Measurements from ENCODE around the gene GUCY2C.

The GUCY2C gene

GRCh38 chr12:14605401-14605989 lies 90.9 kb downstream of the GUCY2C start:
- TF ChIP-seq CTCF (IDR thresholded peaks at IDR 0.05; ENCODE audit: control insufficient read depth, extremely low read depth, insufficient read depth): no peak
- DNase-seq (ENCODE audit: low read depth): no peak
- H3K4me3 ChIP-seq (ENCODE audit: low read depth, low read length): no peak overlapping the region

- no peak for DNase-seq (ENCODE audit: low read depth)
Measured at GRCh38 chr12:14601692-14602478, 94.5 kb downstream of the GUCY2C start.

GRCh38 chr12:14597480-14597879 lies 98.9 kb downstream of the GUCY2C start:
- no peak for TF ChIP-seq CTCF (IDR thresholded peaks at IDR 0.05; ENCODE audit: control insufficient read depth, extremely low read depth, insufficient read depth)
- DNase-seq (ENCODE audit: low read depth): no peak
- H3K4me3 ChIP-seq (ENCODE audit: low read depth, low read length): no peak overlapping the region

More at GRCh38 chr12:14601692-14602478, 94.5 kb downstream of the GUCY2C start:
- no peak overlapping the region for H3K4me3 ChIP-seq (ENCODE audit: low read depth, low read length)
- no peak for TF ChIP-seq CTCF (IDR thresholded peaks at IDR 0.05; ENCODE audit: control insufficient read depth, extremely low read depth, insufficient read depth)

- TF ChIP-seq CTCF (IDR thresholded peaks at IDR 0.05; ENCODE audit: control insufficient read depth, extremely low read depth, insufficient read depth): no peak
- no peak overlapping the region for H3K4me3 ChIP-seq (ENCODE audit: low read depth, low read length)
- no peak for DNase-seq (ENCODE audit: low read depth)
Measured at GRCh38 chr12:14591719-14592118, 104.7 kb downstream of the GUCY2C start.

- no peak for DNase-seq (ENCODE audit: low read depth)
- TF ChIP-seq CTCF (IDR thresholded peaks at IDR 0.05; ENCODE audit: control insufficient read depth, extremely low read depth, insufficient read depth): no peak
- H3K4me3 ChIP-seq (ENCODE audit: low read depth, low read length): no peak overlapping the region
Measured at GRCh38 chr12:14589169-14590004, 107.0 kb downstream of the GUCY2C start.

GRCh38 chr12:14588571-14588970 lies 107.8 kb downstream of the GUCY2C start:
- no peak for DNase-seq (ENCODE audit: low read depth)
- no peak overlapping the region for H3K4me3 ChIP-seq (ENCODE audit: low read depth, low read length)
- TF ChIP-seq CTCF (IDR thresholded peaks at IDR 0.05; ENCODE audit: control insufficient read depth, extremely low read depth, insufficient read depth): no peak
